HEK293 (cell line): ENCODE measurements around the gene RBFOX1.

Source experiments
- CTCF ChIA-PET: fragments of 350-600 bp; formaldehyde crosslinking; extraction: SDS; loops from one replicate; lab custom pipeline; 2021; ENCODE audit warnings: antibody characterized with exemption; lab: Yijun Ruan, JAX
- POLR2A ChIA-PET: fragments of 300-600 bp; formaldehyde crosslinking; extraction: SDS; loops from one replicate; lab custom pipeline; 2020; ENCODE audit warnings: antibody characterized with exemption, inconsistent platforms; lab: Yijun Ruan, JAX
- H3K27ac ChIP-seq: fragments of 200-500 bp; sonication (Bioruptor generic); 2 replicates; pipeline ENCODE4 v1.5.1; 2014; ENCODE audit warnings: low read depth, low read length, control low read depth, inconsistent platforms; ENCODE audit errors: extremely low read depth
- H3K36me3 ChIP-seq, 2 experiments: fragments of 200-500 bp in 1 of 2; sonication (Bioruptor generic) in 1 of 2; 1 replicate in 1 of 2; 2 replicates in 1 of 2; pipeline ENCODE4 v1.5.1; 2014 to 2017; ENCODE audit warnings: inconsistent platforms in 2 of 2, low read length in 2 of 2; ENCODE audit not compliant: control insufficient read depth in 2 of 2, insufficient read depth in 1 of 2
- H3K4me1 ChIP-seq: fragments of 200-500 bp; sonication (Bioruptor generic); 2 replicates; pipeline ENCODE4 v1.5.1; 2014; ENCODE audit warnings: mild to moderate bottlenecking, low read length, inconsistent platforms; ENCODE audit not compliant: control insufficient read depth, insufficient read depth
- H3K4me3 ChIP-seq: 2 replicates; pipeline ENCODE4 v1.5.1; 2011; ENCODE audit warnings: low read depth, mild to moderate bottlenecking, control low read depth, low read length, moderate library complexity
- H3K9me3 ChIP-seq: fragments of 200-500 bp; sonication (Bioruptor generic); 2 replicates; pipeline ENCODE4 v1.5.1; 2014; ENCODE audit warnings: low read depth, low read length, inconsistent platforms; ENCODE audit not compliant: control insufficient read depth, insufficient read depth
- HOXC10 ChIP-seq: sonication (generic); formaldehyde crosslinking; IDR thresholded peaks from 2 replicates; pipeline ENCODE4 v1.8.1; 2023; ENCODE audit warnings: mild to moderate bottlenecking, missing genetic modification reagents
- SP7 ChIP-seq: fragments of 450-650 bp; formaldehyde crosslinking; IDR thresholded peaks from 2 replicates; pipeline ENCODE4 v1.5.1; 2016; ENCODE audit warnings: missing biosample characterization, missing genetic modification characterization
- TCF7L2 ChIP-seq: IDR thresholded peaks from 2 replicates; pipeline ENCODE4 v1.6.1; 2011; ENCODE audit warnings: low read depth, mild to moderate bottlenecking, inconsistent platforms, low read length, moderate library complexity, borderline replicate concordance
- WT1 ChIP-seq: fragments of 450-650 bp; formaldehyde crosslinking; IDR thresholded peaks from 2 replicates; pipeline ENCODE4 v1.5.1; 2016; ENCODE audit warnings: missing biosample characterization, missing genetic modification characterization
- YY1 ChIP-seq: fragments of 450-650 bp; formaldehyde crosslinking; IDR thresholded peaks from 2 replicates; pipeline ENCODE4 v1.5.1; 2018; ENCODE audit warnings: missing biosample characterization, missing genetic modification characterization
- ZNF426 ChIP-seq: fragments of 450-650 bp; formaldehyde crosslinking; IDR thresholded peaks from 2 replicates; pipeline ENCODE4 v1.5.1; 2017; ENCODE audit warnings: missing biosample characterization, missing genetic modification characterization, mild to moderate bottlenecking, inconsistent platforms, moderate library complexity
- ZNF571 ChIP-seq: fragments of 450-650 bp; formaldehyde crosslinking; IDR thresholded peaks from 2 replicates; pipeline ENCODE4 v1.5.0; 2017; ENCODE audit warnings: missing biosample characterization, missing genetic modification characterization
- ZNF600 ChIP-seq: fragments of 450-650 bp; formaldehyde crosslinking; IDR thresholded peaks from 2 replicates; pipeline ENCODE4 v1.5.1; 2016; ENCODE audit warnings: missing biosample characterization, missing genetic modification characterization
- TF ChIP-seq, protein P1 (sequence below): fragments of 450-650 bp; formaldehyde crosslinking; IDR thresholded peaks from 2 replicates; pipeline ENCODE4 v1.5.1; 2017; ENCODE audit warnings: missing biosample characterization, mild to moderate bottlenecking, missing genetic modification characterization, moderate library complexity
- TF ChIP-seq, protein P2 (sequence below): fragments of 450-650 bp; formaldehyde crosslinking; IDR thresholded peaks from 2 replicates; pipeline ENCODE4 v1.5.1; 2017; ENCODE audit warnings: missing biosample characterization, missing genetic modification characterization
- TF ChIP-seq, protein P3 (sequence below): fragments of 450-650 bp; formaldehyde crosslinking; IDR thresholded peaks from 2 replicates; pipeline ENCODE4 v1.5.1; 2016; ENCODE audit warnings: missing biosample characterization, missing genetic modification characterization
- TF ChIP-seq, protein P4 (sequence below): fragments of 450-650 bp; formaldehyde crosslinking; IDR thresholded peaks from 2 replicates; pipeline ENCODE4 v1.5.1; 2016; ENCODE audit warnings: missing biosample characterization, missing genetic modification characterization

Gene RBFOX1

DNA sequence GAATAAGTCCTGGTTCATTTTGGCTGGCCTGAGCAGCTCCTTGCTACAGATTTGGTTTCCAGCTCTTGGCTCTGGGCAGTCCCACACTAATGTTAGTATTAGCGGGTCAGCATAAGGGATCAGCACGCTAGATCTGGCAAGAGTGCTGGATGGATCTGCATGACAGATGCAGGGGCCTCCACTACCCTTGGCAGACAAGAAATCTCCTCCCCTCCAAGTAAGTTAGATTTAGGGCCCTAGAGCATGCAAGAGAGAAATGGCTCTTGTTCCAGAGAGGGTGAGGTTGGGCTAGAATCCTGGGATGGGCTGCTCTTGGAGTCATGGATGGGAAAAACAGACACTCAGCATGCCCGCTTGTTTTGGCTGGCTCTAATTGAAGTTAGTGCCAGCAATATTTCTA lies 414.3 kb downstream of the RBFOX1 start:
- Histone ChIP-seq H3K27ac (no peak overlapping the region), H3K36me3 (no peaks in the 10 kb centered on the region), H3K4me3 (no peak overlapping the region), H3K9me3 (no peaks in the 10 kb centered on the region), H3K4me1 (no peaks in the 10 kb centered on the region)
- POLR2A ChIA-PET = no interaction called here
- TF ChIP-seq YY1 (tag by site-specific recombination) (no peak), ZNF571 (no peak), WT1 (tag by site-specific recombination) (no peak)
- CTCF ChIA-PET = no interaction called here

DNA sequence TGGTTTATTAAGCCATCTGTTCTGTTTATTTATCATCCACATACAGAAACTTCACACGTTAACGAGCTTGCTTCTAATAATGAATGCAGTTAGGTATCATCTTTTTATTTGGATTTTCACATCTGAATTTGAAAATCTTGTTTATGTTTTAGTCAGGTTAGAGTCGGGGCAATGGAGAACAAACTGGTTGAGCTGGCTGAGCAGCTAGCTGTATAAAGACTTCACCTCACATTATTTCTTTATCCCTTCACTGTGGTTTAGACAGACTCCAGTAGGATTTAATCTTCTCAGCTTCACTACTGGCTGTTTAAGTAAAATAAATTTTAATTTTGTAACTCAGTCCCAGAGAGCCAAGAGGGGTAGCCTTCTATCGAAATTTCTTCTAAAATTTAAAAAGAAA lies 415.9 kb downstream of the RBFOX1 start:
- H3K9me3 ChIP-seq = no peaks in the 10 kb centered on the region
- ChIA-PET POLR2A (no interaction called here), CTCF (interaction anchor here (0.6 kb wide), 1 partner anchor 800 kb away, joined by 3 read pairs; no protein-coding TSS in a partner anchor)
- no peak overlapping the region for H3K4me3 ChIP-seq
- H3K36me3 ChIP-seq = no peaks in the 10 kb centered on the region
- H3K27ac ChIP-seq = no peak overlapping the region
- no peak for TF ChIP-seq HOXC10 (CRISPR knock-in tag)
- TF ChIP-seq, protein P1, sequence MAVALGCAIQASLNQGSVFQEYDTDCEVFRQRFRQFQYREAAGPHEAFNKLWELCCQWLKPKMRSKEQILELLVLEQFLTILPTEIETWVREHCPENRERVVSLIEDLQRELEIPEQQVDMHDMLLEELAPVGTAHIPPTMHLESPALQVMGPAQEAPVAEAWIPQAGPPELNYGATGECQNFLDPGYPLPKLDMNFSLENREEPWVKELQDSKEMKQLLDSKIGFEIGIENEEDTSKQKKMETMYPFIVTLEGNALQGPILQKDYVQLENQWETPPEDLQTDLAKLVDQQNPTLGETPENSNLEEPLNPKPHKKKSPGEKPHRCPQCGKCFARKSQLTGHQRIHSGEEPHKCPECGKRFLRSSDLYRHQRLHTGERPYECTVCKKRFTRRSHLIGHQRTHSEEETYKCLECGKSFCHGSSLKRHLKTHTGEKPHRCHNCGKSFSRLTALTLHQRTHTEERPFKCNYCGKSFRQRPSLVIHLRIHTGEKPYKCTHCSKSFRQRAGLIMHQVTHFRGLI = no peak
- no peak for TF ChIP-seq TCF7L2
- H3K4me1 ChIP-seq = no peaks in the 10 kb centered on the region

DNA sequence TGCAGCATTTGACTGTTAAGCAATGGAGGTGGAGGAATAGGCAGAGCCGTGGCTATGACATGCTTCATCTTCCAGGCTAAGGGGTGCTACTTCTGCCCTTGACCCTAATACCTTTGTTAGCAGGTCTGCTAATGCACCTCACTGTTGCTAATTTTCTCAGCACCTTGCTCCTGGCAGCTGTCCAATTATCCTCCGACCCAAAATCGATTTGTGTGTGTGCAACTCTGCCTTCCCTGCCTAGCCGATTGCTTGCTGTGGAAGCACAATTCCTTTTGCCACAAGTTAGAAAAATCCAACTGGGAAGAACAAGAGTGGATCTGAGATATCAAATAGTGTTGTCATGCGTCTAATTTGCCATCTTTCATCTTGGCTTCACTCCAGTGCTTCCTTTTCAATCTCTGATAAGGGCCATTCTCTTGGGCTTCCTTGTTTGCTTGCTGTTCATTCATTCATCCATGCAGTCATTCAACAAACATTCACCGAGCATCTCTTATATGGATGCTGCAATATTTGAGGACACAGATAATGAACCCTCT lies 422.8 kb downstream of the RBFOX1 start:
- no peaks in the 10 kb centered on the region for H3K36me3 ChIP-seq

More for the DNA sequence above, 422.8 kb downstream of the RBFOX1 start:
- Histone ChIP-seq H3K27ac (no peak overlapping the region), H3K4me1 (no peaks in the 10 kb centered on the region), H3K9me3 (no peaks in the 10 kb centered on the region), H3K4me3 (no peak overlapping the region)
- ChIA-PET POLR2A (no interaction called here), CTCF (no interaction called here)
- TF ChIP-seq ZNF600 (no peak), ZNF426 (no peak), SP7 (tag by site-specific recombination) (no peak)
- TF ChIP-seq, protein P2, sequence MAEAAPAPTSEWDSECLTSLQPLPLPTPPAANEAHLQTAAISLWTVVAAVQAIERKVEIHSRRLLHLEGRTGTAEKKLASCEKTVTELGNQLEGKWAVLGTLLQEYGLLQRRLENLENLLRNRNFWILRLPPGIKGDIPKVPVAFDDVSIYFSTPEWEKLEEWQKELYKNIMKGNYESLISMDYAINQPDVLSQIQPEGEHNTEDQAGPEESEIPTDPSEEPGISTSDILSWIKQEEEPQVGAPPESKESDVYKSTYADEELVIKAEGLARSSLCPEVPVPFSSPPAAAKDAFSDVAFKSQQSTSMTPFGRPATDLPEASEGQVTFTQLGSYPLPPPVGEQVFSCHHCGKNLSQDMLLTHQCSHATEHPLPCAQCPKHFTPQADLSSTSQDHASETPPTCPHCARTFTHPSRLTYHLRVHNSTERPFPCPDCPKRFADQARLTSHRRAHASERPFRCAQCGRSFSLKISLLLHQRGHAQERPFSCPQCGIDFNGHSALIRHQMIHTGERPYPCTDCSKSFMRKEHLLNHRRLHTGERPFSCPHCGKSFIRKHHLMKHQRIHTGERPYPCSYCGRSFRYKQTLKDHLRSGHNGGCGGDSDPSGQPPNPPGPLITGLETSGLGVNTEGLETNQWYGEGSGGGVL = no peak
- TF ChIP-seq, protein P3, sequence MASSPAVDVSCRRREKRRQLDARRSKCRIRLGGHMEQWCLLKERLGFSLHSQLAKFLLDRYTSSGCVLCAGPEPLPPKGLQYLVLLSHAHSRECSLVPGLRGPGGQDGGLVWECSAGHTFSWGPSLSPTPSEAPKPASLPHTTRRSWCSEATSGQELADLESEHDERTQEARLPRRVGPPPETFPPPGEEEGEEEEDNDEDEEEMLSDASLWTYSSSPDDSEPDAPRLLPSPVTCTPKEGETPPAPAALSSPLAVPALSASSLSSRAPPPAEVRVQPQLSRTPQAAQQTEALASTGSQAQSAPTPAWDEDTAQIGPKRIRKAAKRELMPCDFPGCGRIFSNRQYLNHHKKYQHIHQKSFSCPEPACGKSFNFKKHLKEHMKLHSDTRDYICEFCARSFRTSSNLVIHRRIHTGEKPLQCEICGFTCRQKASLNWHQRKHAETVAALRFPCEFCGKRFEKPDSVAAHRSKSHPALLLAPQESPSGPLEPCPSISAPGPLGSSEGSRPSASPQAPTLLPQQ (tag by site-specific recombination) = no peak
- TF ChIP-seq, protein P4, sequence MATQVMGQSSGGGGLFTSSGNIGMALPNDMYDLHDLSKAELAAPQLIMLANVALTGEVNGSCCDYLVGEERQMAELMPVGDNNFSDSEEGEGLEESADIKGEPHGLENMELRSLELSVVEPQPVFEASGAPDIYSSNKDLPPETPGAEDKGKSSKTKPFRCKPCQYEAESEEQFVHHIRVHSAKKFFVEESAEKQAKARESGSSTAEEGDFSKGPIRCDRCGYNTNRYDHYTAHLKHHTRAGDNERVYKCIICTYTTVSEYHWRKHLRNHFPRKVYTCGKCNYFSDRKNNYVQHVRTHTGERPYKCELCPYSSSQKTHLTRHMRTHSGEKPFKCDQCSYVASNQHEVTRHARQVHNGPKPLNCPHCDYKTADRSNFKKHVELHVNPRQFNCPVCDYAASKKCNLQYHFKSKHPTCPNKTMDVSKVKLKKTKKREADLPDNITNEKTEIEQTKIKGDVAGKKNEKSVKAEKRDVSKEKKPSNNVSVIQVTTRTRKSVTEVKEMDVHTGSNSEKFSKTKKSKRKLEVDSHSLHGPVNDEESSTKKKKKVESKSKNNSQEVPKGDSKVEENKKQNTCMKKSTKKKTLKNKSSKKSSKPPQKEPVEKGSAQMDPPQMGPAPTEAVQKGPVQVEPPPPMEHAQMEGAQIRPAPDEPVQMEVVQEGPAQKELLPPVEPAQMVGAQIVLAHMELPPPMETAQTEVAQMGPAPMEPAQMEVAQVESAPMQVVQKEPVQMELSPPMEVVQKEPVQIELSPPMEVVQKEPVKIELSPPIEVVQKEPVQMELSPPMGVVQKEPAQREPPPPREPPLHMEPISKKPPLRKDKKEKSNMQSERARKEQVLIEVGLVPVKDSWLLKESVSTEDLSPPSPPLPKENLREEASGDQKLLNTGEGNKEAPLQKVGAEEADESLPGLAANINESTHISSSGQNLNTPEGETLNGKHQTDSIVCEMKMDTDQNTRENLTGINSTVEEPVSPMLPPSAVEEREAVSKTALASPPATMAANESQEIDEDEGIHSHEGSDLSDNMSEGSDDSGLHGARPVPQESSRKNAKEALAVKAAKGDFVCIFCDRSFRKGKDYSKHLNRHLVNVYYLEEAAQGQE (tag by site-specific recombination) = no peak
